Fibroblast of lung (primary cell): ENCODE measurements around the gene DDR2.

ENCODE experiments used
- EZH2 ChIP-seq: IDR thresholded peaks from 2 replicates; pipeline ENCODE4 v1.5.1; 2012; ENCODE audit warnings: low read length, control low read depth, mild to moderate bottlenecking; ENCODE audit errors: missing control alignments
- TF ChIP-seq, protein P1 (sequence below), 2 donors: IDR thresholded peaks in 1 of 2; conservative IDR thresholded peaks in 1 of 2; 1 replicate in 1 of 2; 2 replicates in 1 of 2; pipeline ENCODE4 v1.5.1; 2011 to 2012; ENCODE audit warnings: low read length in 2 of 2, control low read depth in 1 of 2, inconsistent platforms in 1 of 2, low read depth in 1 of 2, mild to moderate bottlenecking in 1 of 2

DNA sequence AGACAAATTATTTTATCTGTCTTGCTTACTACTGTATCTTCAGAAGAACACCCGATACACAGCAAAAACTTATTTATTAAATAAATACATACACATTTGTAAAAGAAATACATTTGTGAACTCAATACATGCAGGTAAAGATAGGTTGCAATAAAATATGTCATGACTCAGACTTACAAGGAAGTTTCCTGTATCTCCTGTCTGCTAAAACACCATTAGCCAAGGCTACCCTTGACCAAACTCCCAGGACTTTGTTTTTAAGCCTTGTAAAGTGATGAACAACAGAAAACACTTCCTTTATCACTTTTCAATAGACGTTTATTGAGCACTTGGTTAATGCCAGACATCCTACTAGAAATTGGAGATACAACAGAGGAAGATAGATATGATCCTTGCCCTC, 101.8 kb downstream of the DDR2 start:
- TF ChIP-seq EZH2: no peak
- TF ChIP-seq, protein P1, sequence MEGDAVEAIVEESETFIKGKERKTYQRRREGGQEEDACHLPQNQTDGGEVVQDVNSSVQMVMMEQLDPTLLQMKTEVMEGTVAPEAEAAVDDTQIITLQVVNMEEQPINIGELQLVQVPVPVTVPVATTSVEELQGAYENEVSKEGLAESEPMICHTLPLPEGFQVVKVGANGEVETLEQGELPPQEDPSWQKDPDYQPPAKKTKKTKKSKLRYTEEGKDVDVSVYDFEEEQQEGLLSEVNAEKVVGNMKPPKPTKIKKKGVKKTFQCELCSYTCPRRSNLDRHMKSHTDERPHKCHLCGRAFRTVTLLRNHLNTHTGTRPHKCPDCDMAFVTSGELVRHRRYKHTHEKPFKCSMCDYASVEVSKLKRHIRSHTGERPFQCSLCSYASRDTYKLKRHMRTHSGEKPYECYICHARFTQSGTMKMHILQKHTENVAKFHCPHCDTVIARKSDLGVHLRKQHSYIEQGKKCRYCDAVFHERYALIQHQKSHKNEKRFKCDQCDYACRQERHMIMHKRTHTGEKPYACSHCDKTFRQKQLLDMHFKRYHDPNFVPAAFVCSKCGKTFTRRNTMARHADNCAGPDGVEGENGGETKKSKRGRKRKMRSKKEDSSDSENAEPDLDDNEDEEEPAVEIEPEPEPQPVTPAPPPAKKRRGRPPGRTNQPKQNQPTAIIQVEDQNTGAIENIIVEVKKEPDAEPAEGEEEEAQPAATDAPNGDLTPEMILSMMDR (conservative IDR thresholded peaks at IDR 0.05 in 1 of 2, IDR thresholded peaks at IDR 0.05 in 1 of 2; ENCODE audit: low read depth in 1 of 2, low read length in 2 of 2): no peak
